SK-N-SH treated with all-trans-retinoic acid at 6 μM for 48 hours (cell line): ENCODE results near the gene MAPK8.

Experiments used
- CSRNP3 ChIP-seq: fragments of 250-450 bp; sonication (Bioruptor Pico); IDR thresholded peaks from 2 replicates; pipeline ENCODE4 v1.5.1; 2021; ENCODE audit warnings: mild to moderate bottlenecking, moderate library complexity
- ESRRG ChIP-seq: fragments of 250-450 bp; sonication (Bioruptor Pico); IDR thresholded peaks from 2 replicates; pipeline ENCODE4 v1.6.1; 2021; ENCODE audit warnings: mild to moderate bottlenecking
- GLIS3 ChIP-seq: fragments of 250-450 bp; sonication (Bioruptor Pico); IDR thresholded peaks from 2 replicates; pipeline ENCODE4 v1.5.0; 2020; ENCODE audit warnings: mild to moderate bottlenecking, moderate library complexity
- ISL1 ChIP-seq: fragments of 250-450 bp; sonication (Bioruptor Pico); IDR thresholded peaks from 2 replicates; pipeline ENCODE4 v2.1.2; 2022; ENCODE audit warnings: mild to moderate bottlenecking, moderate library complexity
- OSR1 ChIP-seq: fragments of 250-450 bp; sonication (Bioruptor Pico); IDR thresholded peaks from 2 replicates; pipeline ENCODE4 v1.8.0; 2022; ENCODE audit warnings: moderate library complexity, mild to moderate bottlenecking, inconsistent platforms
- PATZ1 ChIP-seq: fragments of 250-450 bp; sonication (Bioruptor Pico); IDR thresholded peaks from 2 replicates; pipeline ENCODE4 v1.8.0; 2020; ENCODE audit warnings: mild to moderate bottlenecking, moderate library complexity, borderline replicate concordance
- ZFP3 ChIP-seq: fragments of 250-450 bp; sonication (Bioruptor Pico); IDR thresholded peaks from 2 replicates; pipeline ENCODE4 v1.5.0; 2020; ENCODE audit warnings: mild to moderate bottlenecking, moderate library complexity
- ZNF565 ChIP-seq: fragments of 450-650 bp; formaldehyde crosslinking; conservative IDR thresholded peaks from 2 replicates; pipeline ENCODE4 v1.5.0; 2020; ENCODE audit warnings: low read depth, mild to moderate bottlenecking, moderate library complexity
- ZNF8 ChIP-seq: fragments of 450-650 bp; formaldehyde crosslinking; IDR thresholded peaks from 2 replicates; pipeline ENCODE4 v1.5.0; 2020; ENCODE audit warnings: mild to moderate bottlenecking, moderate library complexity

GRCh38 chr10:48399056-48399541 lies 92.6 kb downstream of the MAPK8 start:
- TF ChIP-seq ISL1 (CRISPR knock-in tag) (no peak), OSR1 (CRISPR knock-in tag) (no peak), ZNF565 (CRISPR knock-in tag) (no peak), CSRNP3 (no peak), PATZ1 (no peak), ZFP3 (CRISPR knock-in tag) (no peak), ESRRG (no peak), GLIS3 (CRISPR knock-in tag) (no peak), ZNF8 (CRISPR knock-in tag) (no peak)
